ENCODE measurements around the gene NOL8.

The NOL8 gene

GRCh38 chr9:92325269-92325990 is at the start of gene NOL8, which contains the start of gene CENPP:
TSS of gene NOL8 (minus strand) at chr9:92325350. CDS start at chr9:92324161, 1,189 bp downstream.
TSS of gene CENPP (plus strand) at chr9:92325953.
- TF ChIP-seq POLR2AphosphoS5 (IDR thresholded peaks at IDR 0.05; ENCODE audit: borderline replicate concordance, low read depth, low read length) (peak; percentile 96), FOXP2 (optimal IDR thresholded peaks at IDR 0.05; ENCODE audit: control extremely low read depth, extremely low read length, insufficient read depth) (no peak), EZH2 (IDR thresholded peaks at IDR 0.05) (no peak)
- Histone ChIP-seq H3K9ac (ENCODE audit: insufficient read length) (peak within 1 kb of the TSS; percentile 96), H3K36me3 (ENCODE audit: insufficient read depth, low read length) (peaks cover 22% of the 10 kb centered on the region), H3K4me3 (peak within 1 kb of the TSS; percentile 96), H3K27ac (peak within 1 kb of the TSS; percentile 92), H3K9me3 (ENCODE audit: low read depth, low read length) (no peaks in the 10 kb centered on the region)
- peak; percentile 81 for DNase-seq (ENCODE audit: low read depth, low spot score)

- Histone ChIP-seq H3K4me3 (no peak overlapping the region), H3K36me3 (ENCODE audit: insufficient read depth, low read length) (no peaks in the 10 kb centered on the region), H3K9me3 (ENCODE audit: low read depth, low read length) (no peaks in the 10 kb centered on the region), H3K9ac (ENCODE audit: insufficient read length) (no peak overlapping the region), H3K27ac (no peak overlapping the region)
- no peak for DNase-seq (ENCODE audit: low read depth, low spot score)
- TF ChIP-seq FOXP2 (optimal IDR thresholded peaks at IDR 0.05; ENCODE audit: control extremely low read depth, extremely low read length, insufficient read depth) (no peak), POLR2AphosphoS5 (IDR thresholded peaks at IDR 0.05; ENCODE audit: borderline replicate concordance, low read depth, low read length) (no peak), EZH2 (IDR thresholded peaks at IDR 0.05) (no peak)
These were observed 48.0 kb upstream of the NOL8 start for GRCh38 chr9:92373167-92373566.

- no peak overlapping the region for H3K27ac ChIP-seq
- DNase-seq (ENCODE audit: low read depth, low spot score): no peak
- H3K9me3 ChIP-seq (ENCODE audit: low read depth, low read length): no peaks in the 10 kb centered on the region
- TF ChIP-seq FOXP2 (optimal IDR thresholded peaks at IDR 0.05; ENCODE audit: control extremely low read depth, extremely low read length, insufficient read depth): no peak
- no peak for TF ChIP-seq POLR2AphosphoS5 (IDR thresholded peaks at IDR 0.05; ENCODE audit: borderline replicate concordance, low read depth, low read length)
- TF ChIP-seq EZH2 (IDR thresholded peaks at IDR 0.05): no peak
- H3K36me3 ChIP-seq (ENCODE audit: insufficient read depth, low read length): 0 out of 2 replicates have a peak, but pooled peaks cover 5% of the 10 kb centered on the region
- no peak overlapping the region for H3K9ac ChIP-seq (ENCODE audit: insufficient read length)
- no peak overlapping the region for H3K4me3 ChIP-seq
These were observed 43.9 kb upstream of the NOL8 start for GRCh38 chr9:92369075-92369474.

- no peak for DNase-seq (ENCODE audit: low read depth, low spot score)
- Histone ChIP-seq H3K27ac (no peak overlapping the region), H3K9me3 (ENCODE audit: low read depth, low read length) (peaks cover 7% of the 10 kb centered on the region; the same call in 1 of the 2 replicates), H3K36me3 (ENCODE audit: insufficient read depth, low read length) (peaks cover 11% of the 10 kb centered on the region), H3K9ac (ENCODE audit: insufficient read length) (no peak overlapping the region), H3K4me3 (no peak overlapping the region)
- no peak for TF ChIP-seq EZH2 (IDR thresholded peaks at IDR 0.05)
- TF ChIP-seq FOXP2 (optimal IDR thresholded peaks at IDR 0.05; ENCODE audit: control extremely low read depth, extremely low read length, insufficient read depth): no peak
- no peak for TF ChIP-seq POLR2AphosphoS5 (IDR thresholded peaks at IDR 0.05; ENCODE audit: borderline replicate concordance, low read depth, low read length)
These were observed 34.9 kb upstream of the NOL8 start for GRCh38 chr9:92360083-92360482.

GRCh38 chr9:92359394-92359995 is 34.3 kb upstream of the NOL8 start:
- peaks cover 11% of the 10 kb centered on the region for H3K36me3 ChIP-seq (ENCODE audit: insufficient read depth, low read length)
- H3K9ac ChIP-seq (ENCODE audit: insufficient read length): no peak overlapping the region
- no peak for DNase-seq (ENCODE audit: low read depth, low spot score)
- TF ChIP-seq FOXP2 (optimal IDR thresholded peaks at IDR 0.05; ENCODE audit: control extremely low read depth, extremely low read length, insufficient read depth): no peak
- no peak for TF ChIP-seq POLR2AphosphoS5 (IDR thresholded peaks at IDR 0.05; ENCODE audit: borderline replicate concordance, low read depth, low read length)
- TF ChIP-seq EZH2 (IDR thresholded peaks at IDR 0.05): no peak
- no peak overlapping the region for H3K4me3 ChIP-seq
- H3K27ac ChIP-seq: 0 out of 2 replicates have a peak overlapping the region, but pooled peaks have one; percentile 26
- peaks cover 7% of the 10 kb centered on the region; the same call in 1 of the 2 replicates for H3K9me3 ChIP-seq (ENCODE audit: low read depth, low read length)

GRCh38 chr9:92353051-92353450 is 27.9 kb upstream of the NOL8 start:
- Histone ChIP-seq H3K27ac (no peak overlapping the region), H3K36me3 (ENCODE audit: insufficient read depth, low read length) (peaks cover 13% of the 10 kb centered on the region), H3K9ac (ENCODE audit: insufficient read length) (no peak overlapping the region), H3K9me3 (ENCODE audit: low read depth, low read length) (0 out of 2 replicates have a peak, but pooled peaks cover 2% of the 10 kb centered on the region), H3K4me3 (no peak overlapping the region)
- TF ChIP-seq FOXP2 (optimal IDR thresholded peaks at IDR 0.05; ENCODE audit: control extremely low read depth, extremely low read length, insufficient read depth) (no peak), POLR2AphosphoS5 (IDR thresholded peaks at IDR 0.05; ENCODE audit: borderline replicate concordance, low read depth, low read length) (no peak), EZH2 (IDR thresholded peaks at IDR 0.05) (no peak)
- no peak for DNase-seq (ENCODE audit: low read depth, low spot score)

GRCh38 chr9:92350740-92351133 is 25.6 kb upstream of the NOL8 start:
- TF ChIP-seq FOXP2 (optimal IDR thresholded peaks at IDR 0.05; ENCODE audit: control extremely low read depth, extremely low read length, insufficient read depth): no peak
- no peak for TF ChIP-seq POLR2AphosphoS5 (IDR thresholded peaks at IDR 0.05; ENCODE audit: borderline replicate concordance, low read depth, low read length)
- no peak for TF ChIP-seq EZH2 (IDR thresholded peaks at IDR 0.05)
- Histone ChIP-seq H3K4me3 (peak overlapping the region; percentile 69), H3K27ac (peak overlapping the region; percentile 99)

More at GRCh38 chr9:92350740-92351133, 25.6 kb upstream of the NOL8 start:
- Histone ChIP-seq H3K9ac (ENCODE audit: insufficient read length) (peak overlapping the region; percentile 69), H3K36me3 (ENCODE audit: insufficient read depth, low read length) (peaks cover 14% of the 10 kb centered on the region), H3K9me3 (ENCODE audit: low read depth, low read length) (no peaks in the 10 kb centered on the region)
- no peak for DNase-seq (ENCODE audit: low read depth, low spot score)
